Measurements from ENCODE around the gene CARD14.
"Not testable (repeated sequence)": the region's sequence is repeated elsewhere in the genome, so short reads cannot be mapped to it uniquely, and the experiment has no call there.

CARD14 gene

DNA sequence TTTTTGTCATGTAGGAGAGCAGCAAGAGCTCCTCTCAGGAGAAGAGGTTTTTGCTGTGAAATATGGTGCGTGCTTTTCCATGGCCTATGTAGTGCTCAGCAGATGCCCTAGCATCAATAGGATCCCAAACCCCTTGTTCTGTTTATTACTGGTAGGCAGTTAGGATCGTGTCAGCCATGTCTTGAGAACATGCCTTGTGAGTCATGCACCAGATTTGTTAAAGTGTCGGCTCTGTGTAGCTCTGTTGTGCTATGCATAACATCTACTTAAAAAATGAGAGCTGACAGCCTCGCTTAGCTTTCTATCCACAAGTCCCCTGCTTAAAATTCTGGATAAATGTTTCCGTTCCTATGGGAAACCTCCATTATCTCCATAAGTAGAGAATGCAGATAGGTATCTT is 18.5 kb upstream of the CARD14 start:
- no peak for DNase-seq

- no peak for DNase-seq
These were observed 17.6 kb upstream of the CARD14 start for GRCh38 chr17:80152081-80152702.

GRCh38 chr17:80153004-80153403 is 16.8 kb upstream of the CARD14 start:
- no peak for DNase-seq

DNA sequence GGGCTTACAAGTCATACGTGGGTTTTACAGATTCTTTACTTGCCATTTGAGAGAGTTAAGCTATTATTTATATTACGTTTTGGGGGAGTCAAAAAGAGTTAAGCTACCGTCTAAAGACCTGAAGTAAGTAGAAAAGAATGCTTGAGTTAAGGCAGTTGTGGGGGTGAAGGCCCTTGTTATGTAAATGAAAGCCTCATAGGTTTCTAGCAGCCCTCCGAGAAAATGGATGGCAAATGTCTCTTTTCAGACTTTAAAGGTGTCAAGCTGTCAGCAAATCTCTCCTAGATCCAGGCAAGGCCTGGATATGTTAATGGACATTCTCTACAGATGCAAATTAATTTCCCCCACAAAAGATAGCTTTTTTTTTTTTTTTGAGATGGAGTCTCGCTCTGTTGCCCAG is 15.7 kb upstream of the CARD14 start:
- no peak for DNase-seq

- not testable (repeated sequence) for DNase-seq
These were observed 14.2 kb upstream of the CARD14 start for GRCh38 chr17:80155600-80155999.

GRCh38 chr17:80158846-80159245 is 11.0 kb upstream of the CARD14 start:
- DNase-seq: no peak

DNA sequence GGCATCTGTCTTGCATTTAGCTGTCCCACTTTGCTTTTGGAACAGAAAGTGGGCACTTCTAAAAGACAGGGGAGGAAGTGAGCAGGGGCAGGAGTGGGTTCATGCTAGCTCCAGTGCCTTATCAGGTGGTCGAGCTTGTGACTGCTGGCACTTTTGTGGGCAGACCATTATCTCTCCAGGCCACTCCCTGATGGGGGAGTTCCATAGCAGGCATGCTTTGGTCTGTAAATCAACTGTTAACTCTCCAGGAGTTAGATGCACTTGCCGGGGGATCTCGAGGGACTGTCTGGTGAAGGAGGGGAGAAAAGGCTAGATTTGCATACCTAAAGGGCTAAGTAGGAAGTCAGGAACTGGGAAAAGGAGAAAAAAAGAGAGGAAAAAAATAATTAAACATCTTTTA is 9.3 kb upstream of the CARD14 start:
- no peak for DNase-seq

DNA sequence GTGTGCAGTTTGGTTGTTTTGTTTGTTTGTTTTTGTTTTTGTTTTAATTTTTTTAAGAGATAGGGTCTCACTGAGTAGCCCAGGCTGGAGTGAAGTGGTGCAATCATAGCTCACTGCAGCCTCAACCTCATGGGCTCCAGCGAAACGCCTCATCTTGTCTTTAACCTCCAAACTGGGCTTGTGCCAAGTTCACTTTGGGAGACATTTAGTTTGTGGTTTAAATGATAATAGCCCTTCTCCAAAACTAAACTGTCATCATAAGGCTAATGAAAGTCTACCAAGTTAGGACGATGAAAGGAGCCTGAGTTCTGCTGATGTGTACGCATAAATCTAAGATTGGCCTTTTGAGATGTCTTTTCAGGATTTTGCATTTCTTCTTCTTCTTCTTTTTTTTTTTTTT is 6.5 kb upstream of the CARD14 start:
- no peak for DNase-seq

DNA sequence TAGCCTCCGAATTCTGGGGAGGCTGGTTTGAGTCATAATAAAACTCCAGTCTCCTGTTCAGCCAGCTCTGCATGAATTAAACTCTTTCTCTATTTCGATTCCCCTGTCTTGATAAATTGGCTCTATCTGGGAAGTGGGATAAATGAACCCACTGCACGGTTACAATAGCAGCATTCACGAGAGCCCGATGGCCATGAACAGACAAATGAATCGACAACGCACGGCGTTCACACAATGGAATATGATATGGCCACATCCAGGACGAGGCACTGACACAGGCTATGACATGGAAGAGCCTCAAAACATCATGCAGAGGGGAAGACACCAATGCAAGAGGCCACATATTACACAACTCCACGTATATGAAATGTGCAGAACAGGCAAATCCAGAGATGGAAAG is 5.6 kb upstream of the CARD14 start:
- DNase-seq: no peak

- no peak for DNase-seq
These were observed 3.4 kb upstream of the CARD14 start for GRCh38 chr17:80166446-80166845.

DNA sequence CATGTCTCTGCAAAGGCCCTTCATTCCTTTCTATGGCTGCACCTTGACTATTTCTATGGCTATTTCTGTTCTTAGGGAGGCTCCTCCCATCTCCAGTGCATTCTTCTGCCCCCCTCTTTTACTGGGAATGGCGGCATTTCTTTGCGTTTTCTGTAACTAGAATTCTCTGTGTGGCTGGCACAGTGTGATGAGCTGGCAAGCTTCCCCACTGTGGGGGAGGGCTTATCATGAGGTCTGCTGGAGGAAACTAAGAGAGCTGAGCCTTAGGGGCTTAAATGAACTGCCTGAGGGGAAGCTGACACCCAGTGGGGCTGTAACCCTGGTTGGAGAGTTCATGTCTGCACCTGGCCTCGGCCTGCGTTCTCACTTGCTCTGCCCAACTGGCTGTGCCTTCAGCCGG is 1.5 kb upstream of the CARD14 start:
- no peak for DNase-seq

DNA sequence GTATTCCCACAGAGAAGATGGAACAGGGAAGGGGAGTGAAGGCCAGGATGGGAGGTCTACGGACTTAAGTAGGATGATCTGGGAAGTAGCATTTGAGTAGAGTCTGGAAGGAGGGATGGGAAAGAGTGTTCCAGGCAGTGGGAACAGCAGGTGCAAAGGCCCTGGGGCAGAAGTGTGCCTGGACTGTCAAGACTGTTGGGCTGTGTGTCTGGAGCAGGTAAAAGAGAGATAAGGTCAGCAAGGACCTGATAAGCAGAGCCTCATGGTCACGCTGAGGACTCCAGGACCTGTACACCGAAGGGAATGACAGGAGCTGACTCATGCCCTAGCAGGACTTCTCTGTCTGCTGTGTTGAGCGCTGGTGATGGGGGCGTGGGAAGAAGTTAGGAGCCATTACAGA is 723 bp upstream of the CARD14 start:
- DNase-seq: no peak

GRCh38 chr17:80171681-80172080 is 1.9 kb downstream of the CARD14 start:
- DNase-seq: no peak

- no peak for DNase-seq
These were observed 3.3 kb downstream of the CARD14 start for GRCh38 chr17:80173126-80173525.

- DNase-seq: no peak
These were observed 4.1 kb downstream of the CARD14 start for GRCh38 chr17:80173916-80174315.

DNA sequence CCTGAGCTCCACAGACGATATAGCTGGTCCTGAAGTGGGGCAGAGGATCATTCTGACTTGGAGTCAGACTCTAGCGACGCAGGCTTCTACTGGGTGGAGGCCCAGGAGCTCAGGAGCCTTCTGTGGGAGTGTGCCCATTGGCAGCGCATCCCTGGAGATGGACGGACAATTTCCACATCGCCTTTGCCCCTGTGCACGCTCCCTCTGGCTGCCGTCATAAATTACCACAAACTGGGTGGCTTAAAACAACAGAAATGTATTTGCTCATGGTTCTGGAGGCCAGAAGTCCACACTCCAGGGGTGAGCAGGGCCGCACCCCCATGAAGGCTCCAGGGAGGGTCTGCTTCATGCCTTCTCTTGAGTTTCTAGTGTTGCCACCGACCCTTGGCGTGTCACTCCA is 6.9 kb downstream of the CARD14 start:
- DNase-seq: no peak

- no peak for DNase-seq
These were observed 8.3 kb downstream of the CARD14 start for GRCh38 chr17:80177986-80178595.

GRCh38 chr17:80180192-80180591 is 10.4 kb downstream of the CARD14 start:
- DNase-seq: no peak

DNA sequence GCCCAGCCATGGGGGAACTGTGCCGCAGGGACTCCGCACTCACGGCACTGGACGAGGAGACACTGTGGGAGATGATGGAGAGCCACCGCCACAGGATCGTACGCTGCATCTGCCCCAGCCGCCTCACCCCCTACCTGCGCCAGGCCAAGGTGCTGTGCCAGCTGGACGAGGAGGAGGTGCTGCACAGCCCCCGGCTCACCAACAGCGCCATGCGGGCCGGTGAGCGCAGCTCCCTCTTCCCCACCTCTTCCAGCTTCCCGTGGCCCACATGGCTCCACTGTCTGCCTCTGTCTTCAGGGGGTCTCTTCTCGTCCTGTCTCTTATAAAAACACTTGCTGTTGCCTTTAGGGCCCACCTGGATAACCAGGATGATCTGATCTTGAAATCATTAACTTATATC is 11.6 kb downstream of the CARD14 start:
- DNase-seq: no peak

- no peak for DNase-seq
These were observed 12.5 kb downstream of the CARD14 start for GRCh38 chr17:80182118-80182844.

DNA sequence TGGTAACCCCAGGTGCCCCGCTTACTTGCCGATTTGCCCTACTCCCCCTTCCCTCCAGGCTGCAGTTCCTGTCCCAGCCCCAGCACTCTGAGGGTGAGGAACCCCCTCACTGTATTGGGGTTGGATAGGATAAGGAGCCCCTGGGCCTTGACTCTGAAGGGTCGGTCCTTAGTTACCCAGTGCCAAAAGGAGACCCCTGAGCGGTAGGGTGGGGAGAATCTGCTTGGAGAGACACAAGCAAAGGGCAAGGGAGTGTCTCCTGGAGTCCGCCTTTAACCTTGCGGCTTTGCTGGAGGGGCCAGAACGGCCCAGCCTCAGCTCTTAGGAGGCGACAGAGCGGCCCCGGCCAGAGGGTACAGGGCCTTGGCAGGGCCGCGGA is 13.0 kb downstream of the CARD14 start:
- DNase-seq: no peak

DNA sequence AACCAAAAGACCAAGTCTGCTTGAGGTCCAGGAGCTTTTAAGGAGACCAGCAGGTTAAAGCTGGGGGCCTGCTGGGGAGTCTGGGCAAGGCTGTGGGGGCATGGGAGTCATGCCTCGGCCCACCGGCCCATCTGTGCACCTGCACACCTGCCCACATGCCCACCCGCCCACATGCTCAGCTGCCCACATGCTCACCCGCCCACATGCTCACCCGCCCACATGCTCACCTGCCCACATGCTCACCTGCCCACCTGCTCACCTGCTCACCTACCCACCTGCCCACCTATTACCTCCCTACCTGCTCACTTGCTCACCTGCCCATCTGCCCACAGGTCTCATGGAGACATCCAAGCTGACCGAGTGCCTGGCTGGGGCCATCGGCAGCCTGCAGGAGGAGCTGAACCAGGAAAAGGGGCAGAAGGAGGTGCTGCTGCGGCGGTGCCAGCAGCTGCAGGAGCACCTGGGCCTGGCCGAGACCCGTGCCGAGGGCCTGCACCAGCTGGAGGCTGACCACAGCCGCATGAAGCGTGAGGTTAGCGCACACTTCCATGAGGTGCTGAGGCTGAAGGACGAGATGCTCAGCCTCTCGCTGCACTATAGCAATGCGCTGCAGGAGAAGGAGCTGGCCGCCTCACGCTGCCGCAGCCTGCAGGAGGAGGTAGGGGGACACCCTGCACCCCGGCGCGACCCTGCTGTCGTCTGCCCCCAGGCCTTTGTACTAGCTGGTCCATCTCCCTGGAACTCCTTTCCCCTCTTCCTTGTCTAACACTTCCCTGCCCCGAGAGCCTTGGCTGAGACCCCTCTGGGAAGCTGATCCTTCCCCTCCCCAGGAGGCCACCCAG is 14.0 kb downstream of the CARD14 start:
- no peak for DNase-seq

DNA sequence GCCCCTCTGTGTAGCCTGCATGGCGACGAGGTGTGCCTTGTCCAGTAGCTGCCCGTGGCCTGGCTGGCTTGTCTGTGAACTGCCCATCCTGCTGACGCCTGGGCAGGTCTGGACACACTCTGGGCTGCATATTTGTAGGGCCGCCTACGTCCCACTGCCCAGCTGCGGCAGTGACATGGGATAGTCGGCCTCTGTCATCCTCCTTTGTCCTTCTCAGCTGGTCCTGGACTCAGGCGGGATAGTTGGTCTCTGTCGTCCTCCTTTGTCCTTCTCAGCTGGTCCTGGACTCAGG is 14.5 kb downstream of the CARD14 start:
- no peak for DNase-seq

DNA sequence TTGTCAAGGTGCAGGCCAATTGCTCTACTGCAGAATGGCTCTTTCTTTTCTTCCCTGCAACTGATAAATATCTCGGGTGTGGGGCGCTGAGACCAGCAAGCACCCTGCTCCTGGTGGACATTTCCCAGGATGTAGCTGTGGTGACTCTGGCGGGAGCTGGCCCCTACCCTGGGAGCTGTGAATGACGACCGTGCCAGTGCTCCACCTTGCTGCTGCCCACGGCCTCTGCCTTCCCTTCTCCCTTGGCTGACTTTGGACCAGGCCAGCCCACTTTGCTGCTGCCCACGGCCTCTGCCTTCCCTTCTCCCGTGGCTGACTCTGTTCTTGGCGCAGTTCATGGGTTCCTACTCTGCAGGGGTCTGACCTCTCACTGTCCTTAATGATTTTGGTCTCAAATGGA is 16.1 kb downstream of the CARD14 start:
- no peak for DNase-seq
